Activated CD8-positive, alpha-beta T cell treated with anti-CD3 and anti-CD28 coated beads, Interleukin-2, amount 10 ng/mL, durations not matched to agents 7 days and 5 days (primary cell): Measurements from ENCODE around the gene AKAP17A. TPM values are rescaled to one million over a fixed set of nuclear protein-coding genes. Genes with fewer than 3 reads are reported as not detected.
A peak's percentile ranks its signal among the peaks of the same experiment; 100 is the strongest.

Source experiments
- ATAC-seq: fragments of 150-1000 bp; cut with Tn5 transposase; one replicate; pipeline ENCODE4 v1.10.0; 2021; ENCODE audit warnings: moderate library complexity
- CTCF ChIA-PET: fragments of 350-600 bp; sonication (Branson Sonifier 250); formaldehyde crosslinking; loops from one replicate; lab custom pipeline; 2021; ENCODE audit warnings: antibody characterized with exemption; lab: Charles Lee
- POLR2A ChIA-PET: fragments of 350-600 bp; sonication (Branson Sonifier 250); formaldehyde crosslinking; loops from one replicate; lab custom pipeline; 2021; ENCODE audit warnings: antibody characterized with exemption; lab: Charles Lee
- DNase-seq: peaks from one replicate; pipeline ENCODE4 v3.0.0-alpha.2; 2020
- H3K27ac Mint-ChIP-seq: one replicate; pipeline ENCODE4 v1.8.0; 2021; ENCODE audit warnings: mild to moderate bottlenecking, mixed read lengths
- H3K27me3 Mint-ChIP-seq: one replicate; pipeline ENCODE4 v1.8.0; 2021; ENCODE audit warnings: low read depth, mixed read lengths
- H3K36me3 Mint-ChIP-seq: one replicate; pipeline ENCODE4 v1.8.0; 2021; ENCODE audit warnings: low read depth, mixed read lengths
- H3K4me1 Mint-ChIP-seq: one replicate; pipeline ENCODE4 v1.8.0; 2021; ENCODE audit warnings: low read depth, mixed read lengths
- H3K4me3 Mint-ChIP-seq: one replicate; pipeline ENCODE4 v1.8.0; 2021; ENCODE audit warnings: mild to moderate bottlenecking, mixed read lengths
- H3K9me3 Mint-ChIP-seq: one replicate; pipeline ENCODE4 v1.8.0; 2022; ENCODE audit warnings: mixed read lengths; ENCODE audit not compliant: insufficient read depth
- total RNA-seq, 2 experiments: library from RNA; stranded (reverse); gene quantifications; one replicate each; pipeline ENCODE4 v1.2.3, GENCODE V29; 2021

AKAP17A gene
- total RNA-seq, 2 experiments from 2014 or later, result 62.5 to 66.4 TPM

DNA sequence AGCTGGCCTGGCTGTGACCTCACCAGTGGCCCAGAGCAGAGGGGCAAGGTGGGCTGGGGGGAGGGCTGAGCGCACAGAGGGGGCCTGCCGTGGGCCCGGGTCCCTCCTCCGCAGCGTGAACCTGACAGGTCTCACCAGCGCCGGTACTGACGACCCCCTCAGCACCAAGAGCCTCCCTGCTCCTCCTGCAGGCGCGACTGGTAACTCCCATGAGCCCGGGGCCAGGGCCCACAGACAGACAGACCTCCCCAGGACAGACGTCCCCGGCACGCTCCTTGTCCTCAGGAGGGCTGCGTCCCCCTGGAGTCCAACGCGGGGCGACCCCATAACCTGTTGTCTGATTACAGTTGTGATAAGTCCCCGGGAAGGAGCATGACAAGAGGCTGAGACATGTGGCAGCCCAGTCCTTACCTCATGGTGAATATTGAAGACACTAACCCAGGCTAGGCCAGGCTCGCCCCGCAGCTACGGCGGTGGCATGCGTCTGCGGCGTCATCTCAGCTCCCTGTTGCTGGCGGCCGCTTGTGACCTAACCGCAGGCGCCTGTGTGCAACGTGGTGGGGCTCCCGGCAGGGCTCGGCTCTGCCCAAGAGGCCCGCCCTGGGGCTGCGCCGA, 8.5 kb downstream of the AKAP17A start:
- DNase-seq (no peak), ATAC-seq (peak; percentile 12)
- peaks cover 14% of the 10 kb centered on the region for H3K4me1 Mint-ChIP-seq
- H3K36me3 Mint-ChIP-seq, result peaks cover 74% of the 10 kb centered on the region
- H3K4me3 Mint-ChIP-seq, result no peak overlapping the region
- CTCF ChIA-PET, result no interaction called here
- H3K27me3 Mint-ChIP-seq, result no peaks in the 10 kb centered on the region
- H3K27ac Mint-ChIP-seq, result no peak overlapping the region
- no peaks in the 10 kb centered on the region for H3K9me3 Mint-ChIP-seq
- POLR2A ChIA-PET, result no interaction called here

GRCh38 chrX:1600406-1601050, 9.1 kb downstream of the AKAP17A start:
- ATAC-seq (no peak), DNase-seq (no peak)
- Mint-ChIP-seq H3K4me3 (no peak overlapping the region), H3K4me1 (peaks cover 7% of the 10 kb centered on the region), H3K36me3 (peaks cover 69% of the 10 kb centered on the region), H3K9me3 (no peaks in the 10 kb centered on the region), H3K27ac (no peak overlapping the region), H3K27me3 (no peaks in the 10 kb centered on the region)
- ChIA-PET POLR2A (no interaction called here), CTCF (no interaction called here)

GRCh38 chrX:1601051-1601767, 9.8 kb downstream of the AKAP17A start:
- no peak for DNase-seq
- Mint-ChIP-seq H3K4me1 (peaks cover 5% of the 10 kb centered on the region), H3K27ac (no peak overlapping the region), H3K27me3 (no peaks in the 10 kb centered on the region), H3K9me3 (no peaks in the 10 kb centered on the region), H3K36me3 (peaks cover 65% of the 10 kb centered on the region), H3K4me3 (no peak overlapping the region)
- CTCF ChIA-PET, result no interaction called here
- POLR2A ChIA-PET, result no interaction called here
- ATAC-seq, result no peak

GRCh38 chrX:1601768-1602085, 10.3 kb downstream of the AKAP17A start:
- Mint-ChIP-seq H3K4me1 (peaks cover 5% of the 10 kb centered on the region), H3K27me3 (no peaks in the 10 kb centered on the region), H3K27ac (no peak overlapping the region), H3K9me3 (no peaks in the 10 kb centered on the region), H3K4me3 (no peak overlapping the region), H3K36me3 (peaks cover 63% of the 10 kb centered on the region)
- CTCF ChIA-PET, result no interaction called here
- ATAC-seq (no peak), DNase-seq (no peak)
- POLR2A ChIA-PET, result no interaction called here

DNA sequence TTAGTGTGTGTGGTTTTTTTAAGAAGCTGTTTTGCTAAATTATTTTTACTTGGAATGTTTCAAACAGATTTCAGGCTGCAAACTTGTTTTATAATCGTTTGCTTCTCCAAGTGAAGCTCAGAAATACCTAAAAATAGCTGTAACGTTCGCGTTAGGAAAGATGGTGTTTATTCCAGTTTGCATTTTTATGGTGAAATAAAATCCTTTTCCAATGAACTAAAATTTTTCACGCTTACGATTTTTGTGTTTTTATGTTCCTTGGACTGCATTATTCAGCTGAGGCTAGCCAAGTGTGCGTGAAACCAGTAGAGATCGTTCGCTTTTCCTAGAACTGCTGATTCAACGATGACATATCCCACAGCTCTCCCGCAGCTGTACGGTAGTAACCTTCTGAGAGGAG, 10.9 kb downstream of the AKAP17A start:
- ChIA-PET POLR2A (no interaction called here), CTCF (no interaction called here)
- no peak overlapping the region for H3K27ac Mint-ChIP-seq
- peaks cover 2% of the 10 kb centered on the region for H3K4me1 Mint-ChIP-seq
- H3K4me3 Mint-ChIP-seq, result no peak overlapping the region
- DNase-seq (no peak), ATAC-seq (no peak)
- H3K27me3 Mint-ChIP-seq, result no peaks in the 10 kb centered on the region
- H3K36me3 Mint-ChIP-seq, result peaks cover 58% of the 10 kb centered on the region
- no peaks in the 10 kb centered on the region for H3K9me3 Mint-ChIP-seq

GRCh38 chrX:1606496-1606895, 15.1 kb downstream of the AKAP17A start:
- no peak overlapping the region for H3K27ac Mint-ChIP-seq
- no peaks in the 10 kb centered on the region for H3K27me3 Mint-ChIP-seq
- no peak for ATAC-seq
- peaks cover 25% of the 10 kb centered on the region for H3K36me3 Mint-ChIP-seq
- POLR2A ChIA-PET, result no interaction called here
- CTCF ChIA-PET, result no interaction called here
- no peak overlapping the region for H3K4me3 Mint-ChIP-seq
- DNase-seq, result no peak
- no peaks in the 10 kb centered on the region for H3K4me1 Mint-ChIP-seq
- no peaks in the 10 kb centered on the region for H3K9me3 Mint-ChIP-seq

- Mint-ChIP-seq H3K4me1 (no peaks in the 10 kb centered on the region), H3K36me3 (peaks cover 4% of the 10 kb centered on the region), H3K9me3 (no peaks in the 10 kb centered on the region), H3K27ac (no peak overlapping the region), H3K27me3 (no peaks in the 10 kb centered on the region), H3K4me3 (no peak overlapping the region)
- no peak for ATAC-seq
- DNase-seq, result no peak
- POLR2A ChIA-PET, result no interaction called here
- CTCF ChIA-PET, result no interaction called here
Measured at GRCh38 chrX:1609311-1609710, 17.9 kb downstream of the AKAP17A start.

GRCh38 chrX:1609762-1610161, 18.4 kb downstream of the AKAP17A start:
- no peaks in the 10 kb centered on the region for H3K4me1 Mint-ChIP-seq
- H3K9me3 Mint-ChIP-seq, result no peaks in the 10 kb centered on the region
- H3K36me3 Mint-ChIP-seq, result peaks cover 4% of the 10 kb centered on the region
- CTCF ChIA-PET, result no interaction called here
- DNase-seq, result no peak
- no peak overlapping the region for H3K4me3 Mint-ChIP-seq
- no peak overlapping the region for H3K27ac Mint-ChIP-seq
- POLR2A ChIA-PET, result no interaction called here
- H3K27me3 Mint-ChIP-seq, result no peaks in the 10 kb centered on the region
- no peak for ATAC-seq

DNA sequence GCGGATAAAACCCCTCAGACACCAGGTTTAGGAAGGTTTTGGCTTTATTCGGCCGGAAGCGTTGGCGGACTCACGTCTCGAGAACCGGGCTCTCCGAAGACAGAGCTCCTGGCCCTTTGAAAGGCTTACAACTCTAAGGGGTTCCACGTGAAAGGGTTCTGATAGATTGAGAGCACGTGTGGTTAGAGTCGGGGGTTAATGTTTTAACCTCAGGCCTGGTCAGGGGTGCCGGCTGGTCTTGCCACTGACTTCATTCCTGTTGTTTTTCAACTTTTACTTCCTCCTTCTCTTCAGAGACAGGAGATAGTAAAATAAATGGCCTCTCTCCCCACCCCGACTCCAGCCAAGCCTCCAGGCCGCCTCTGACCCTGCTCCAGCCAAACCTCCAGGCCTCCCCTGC, 18.8 kb downstream of the AKAP17A start:
- Mint-ChIP-seq H3K36me3 (peaks cover 4% of the 10 kb centered on the region), H3K27ac (no peak overlapping the region), H3K27me3 (no peaks in the 10 kb centered on the region), H3K9me3 (no peaks in the 10 kb centered on the region), H3K4me3 (no peak overlapping the region), H3K4me1 (no peaks in the 10 kb centered on the region)
- ATAC-seq, result no peak
- DNase-seq, result no peak
- POLR2A ChIA-PET, result no interaction called here
- CTCF ChIA-PET, result no interaction called here

DNA sequence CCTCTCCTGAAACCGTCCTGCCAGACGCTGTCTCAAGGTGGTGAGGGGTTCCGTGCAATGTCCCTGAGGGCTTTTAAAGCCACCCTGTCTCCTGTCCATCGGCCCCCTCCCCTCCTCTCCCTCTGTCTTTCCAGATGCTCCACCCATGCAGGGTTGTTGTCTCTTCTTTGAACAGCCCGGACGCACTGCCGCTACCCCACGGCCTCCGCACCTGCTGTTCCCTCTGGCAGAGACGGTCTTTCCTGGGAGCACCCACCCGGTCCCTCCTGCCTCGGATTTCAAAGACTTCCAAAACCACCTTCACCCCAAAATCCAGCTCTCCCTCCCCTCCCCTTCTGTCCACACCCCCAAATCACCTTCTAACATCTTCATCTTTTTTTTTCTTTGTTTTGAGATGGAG, 19.3 kb downstream of the AKAP17A start:
- Mint-ChIP-seq H3K27ac (no peak overlapping the region), H3K9me3 (no peaks in the 10 kb centered on the region), H3K36me3 (peaks cover under 1% of the 10 kb centered on the region), H3K4me3 (no peak overlapping the region), H3K27me3 (no peaks in the 10 kb centered on the region), H3K4me1 (no peaks in the 10 kb centered on the region)
- DNase-seq (no peak), ATAC-seq (no peak)
- POLR2A ChIA-PET, result no interaction called here
- CTCF ChIA-PET, result no interaction called here

GRCh38 chrX:1612641-1613286, 21.4 kb downstream of the AKAP17A start:
- no peak for ATAC-seq
- peaks cover 4% of the 10 kb centered on the region for H3K4me1 Mint-ChIP-seq
- POLR2A ChIA-PET, result no interaction called here

GRCh38 chrX:1614927-1615326, 23.5 kb downstream of the AKAP17A start, which contains the start of gene ASMT:
TSS of gene ASMT (plus strand) at chrX:1615059. CDS start at chrX:1615200, 141 bp downstream.
- Mint-ChIP-seq H3K27me3 (no peaks in the 10 kb centered on the region), H3K9me3 (no peaks in the 10 kb centered on the region), H3K36me3 (no peaks in the 10 kb centered on the region), H3K27ac (no peak within 1 kb of the TSS), H3K4me1 (peaks cover 5% of the 10 kb centered on the region), H3K4me3 (no peak within 1 kb of the TSS)
- DNase-seq (no peak), ATAC-seq (no peak)
- ChIA-PET POLR2A (no interaction called here), CTCF (no interaction called here)

More at GRCh38 chrX:1612641-1613286, 21.4 kb downstream of the AKAP17A start:
- H3K27me3 Mint-ChIP-seq, result no peaks in the 10 kb centered on the region
- no peak for DNase-seq
- H3K27ac Mint-ChIP-seq, result no peak overlapping the region
- H3K36me3 Mint-ChIP-seq, result no peaks in the 10 kb centered on the region
- H3K9me3 Mint-ChIP-seq, result no peaks in the 10 kb centered on the region
- no peak overlapping the region for H3K4me3 Mint-ChIP-seq
- CTCF ChIA-PET, result no interaction called here
